IPS-20b (cell line): Measurements from ENCODE around the gene DIAPH2.
"Not testable (repeated sequence)": the region's sequence is repeated elsewhere in the genome, so short reads cannot be mapped to it uniquely, and the experiment has no call there.

Source experiments
- H3K27ac ChIP-seq: one replicate; pipeline ENCODE4 v1.5.1; 2013; ENCODE audit warnings: low read length
- H3K27me3 ChIP-seq: 2 replicates; pipeline ENCODE4 v1.6.1; 2013; ENCODE audit warnings: mild to moderate bottlenecking, low read length, inconsistent platforms; ENCODE audit not compliant: insufficient read depth
- H3K36me3 ChIP-seq: 2 replicates; pipeline ENCODE4 v1.6.1; 2013; ENCODE audit warnings: low read depth, mild to moderate bottlenecking, inconsistent platforms, low read length, moderate library complexity; ENCODE audit not compliant: insufficient read depth
- H3K4me1 ChIP-seq: 2 replicates; pipeline ENCODE4 v1.6.1; 2013; ENCODE audit warnings: mild to moderate bottlenecking, control low read depth, inconsistent platforms, low read length, moderate library complexity; ENCODE audit not compliant: insufficient read depth
- H3K4me3 ChIP-seq: 2 replicates; pipeline ENCODE4 v1.5.1; 2013; ENCODE audit warnings: mild to moderate bottlenecking, low read length, inconsistent platforms
- H3K9ac ChIP-seq: 2 replicates; pipeline ENCODE4 v1.6.1; 2013; ENCODE audit warnings: low read depth, mild to moderate bottlenecking, inconsistent platforms, low read length, moderate library complexity
- H3K9me3 ChIP-seq: 2 replicates; pipeline ENCODE4 v1.6.1; 2013; ENCODE audit warnings: mild to moderate bottlenecking, low read depth, low read length, inconsistent platforms; ENCODE audit not compliant: insufficient read depth

DIAPH2 gene

GRCh38 chrX:96693407-96693806 lies 8.8 kb downstream of the DIAPH2 start:
- Histone ChIP-seq H3K4me3 (no peak overlapping the region), H3K4me1 (peaks cover 9% of the 10 kb centered on the region; the same call in 1 of the 2 replicates), H3K27me3 (no peaks in the 10 kb centered on the region)

GRCh38 chrX:96696462-96696861 lies 11.8 kb downstream of the DIAPH2 start:
- Histone ChIP-seq H3K27ac (no peak overlapping the region), H3K27me3 (no peaks in the 10 kb centered on the region), H3K9me3 (no peaks in the 10 kb centered on the region), H3K4me1 (no peaks in the 10 kb centered on the region; the same call in 1 of the 2 replicates), H3K9ac (no peak overlapping the region), H3K36me3 (no peaks in the 10 kb centered on the region), H3K4me3 (no peak overlapping the region)

More at GRCh38 chrX:96693407-96693806, 8.8 kb downstream of the DIAPH2 start:
- no peaks in the 10 kb centered on the region for H3K9me3 ChIP-seq
- H3K36me3 ChIP-seq = no peaks in the 10 kb centered on the region
- H3K9ac ChIP-seq = no peak overlapping the region
- H3K27ac ChIP-seq = no peak overlapping the region

GRCh38 chrX:96700625-96701024 lies 16.0 kb downstream of the DIAPH2 start:
- Histone ChIP-seq H3K9ac (no peak overlapping the region), H3K4me3 (no peak overlapping the region), H3K27me3 (no peaks in the 10 kb centered on the region), H3K27ac (no peak overlapping the region), H3K36me3 (no peaks in the 10 kb centered on the region), H3K9me3 (no peaks in the 10 kb centered on the region), H3K4me1 (no peaks in the 10 kb centered on the region)

GRCh38 chrX:96703379-96703778 lies 18.7 kb downstream of the DIAPH2 start:
- Histone ChIP-seq H3K4me3 (no peak overlapping the region), H3K27ac (no peak overlapping the region), H3K4me1 (no peaks in the 10 kb centered on the region; the same call in 1 of the 2 replicates), H3K9me3 (no peaks in the 10 kb centered on the region), H3K27me3 (no peaks in the 10 kb centered on the region), H3K36me3 (no peaks in the 10 kb centered on the region), H3K9ac (no peak overlapping the region)

DNA sequence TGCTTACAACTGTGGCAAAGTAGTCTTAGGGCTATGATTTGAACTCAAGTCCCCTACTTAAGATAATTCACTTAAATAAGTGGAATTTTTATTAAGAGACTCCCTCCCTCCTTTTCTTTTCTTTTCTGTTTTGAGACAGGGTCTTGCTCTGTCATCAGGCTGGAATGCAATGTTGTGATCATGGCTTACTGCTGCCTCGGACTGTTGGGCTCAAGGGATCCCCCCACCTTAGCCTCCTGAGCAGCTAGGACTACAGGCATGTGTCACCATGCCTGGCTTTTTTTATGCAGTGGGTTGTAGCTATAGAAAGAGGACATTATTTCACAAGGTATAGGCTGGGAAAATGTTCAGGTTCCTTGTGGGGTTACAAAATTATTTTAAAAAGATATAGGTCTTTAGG lies 19.2 kb downstream of the DIAPH2 start:
- H3K9me3 ChIP-seq = no peaks in the 10 kb centered on the region
- H3K4me1 ChIP-seq = no peaks in the 10 kb centered on the region; the same call in 1 of the 2 replicates
- H3K36me3 ChIP-seq = no peaks in the 10 kb centered on the region
- no peak overlapping the region for H3K27ac ChIP-seq
- H3K27me3 ChIP-seq = no peaks in the 10 kb centered on the region
- no peak overlapping the region for H3K4me3 ChIP-seq
- H3K9ac ChIP-seq = no peak overlapping the region

DNA sequence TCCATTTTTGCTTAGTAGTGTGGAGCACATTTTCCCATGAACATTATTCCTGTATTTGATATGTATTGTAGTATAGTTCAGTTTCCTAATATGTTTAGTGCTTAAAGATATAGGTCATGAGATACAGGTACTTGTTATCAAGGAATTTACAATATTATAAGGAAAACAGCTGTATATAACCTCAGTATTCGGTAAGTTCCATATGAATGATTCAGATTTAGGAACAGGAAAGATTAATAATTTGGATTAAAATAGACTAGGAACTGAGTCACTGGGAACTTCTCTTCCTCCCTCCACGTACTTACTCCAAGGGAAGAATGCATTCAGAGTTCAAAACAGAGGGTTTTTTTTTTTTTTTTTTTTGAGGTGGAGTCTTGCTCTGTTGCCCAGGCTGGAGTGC lies 20.0 kb downstream of the DIAPH2 start:
- Histone ChIP-seq H3K36me3 (no peaks in the 10 kb centered on the region), H3K27me3 (no peaks in the 10 kb centered on the region), H3K4me3 (no peak overlapping the region), H3K9ac (no peak overlapping the region), H3K27ac (no peak overlapping the region), H3K4me1 (peaks cover 1% of the 10 kb centered on the region; the same call in 1 of the 2 replicates), H3K9me3 (no peaks in the 10 kb centered on the region)

DNA sequence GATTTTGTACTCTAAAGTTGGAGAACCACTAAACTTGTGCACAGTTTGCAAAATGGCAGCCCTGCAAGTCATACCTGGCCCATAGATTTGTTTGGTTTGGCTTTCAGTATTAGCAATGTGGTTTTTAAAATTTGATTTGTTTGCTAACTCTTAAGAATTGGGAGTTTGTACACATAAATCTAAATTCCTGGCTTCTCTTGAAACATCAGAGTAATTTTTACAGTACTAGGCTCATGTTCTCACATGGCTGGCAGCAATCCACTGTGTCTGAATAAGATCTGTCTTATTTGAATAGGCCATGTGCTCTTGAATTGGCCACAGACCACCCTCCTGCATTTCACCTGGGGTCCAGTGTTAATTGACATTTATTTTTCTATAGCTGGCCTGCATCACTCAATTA lies 21.3 kb downstream of the DIAPH2 start:
- Histone ChIP-seq H3K27me3 (no peaks in the 10 kb centered on the region), H3K9ac (no peak overlapping the region), H3K9me3 (no peaks in the 10 kb centered on the region), H3K4me3 (no peak overlapping the region), H3K36me3 (no peaks in the 10 kb centered on the region), H3K4me1 (peaks cover 4% of the 10 kb centered on the region; the same call in 1 of the 2 replicates), H3K27ac (no peak overlapping the region)

DNA sequence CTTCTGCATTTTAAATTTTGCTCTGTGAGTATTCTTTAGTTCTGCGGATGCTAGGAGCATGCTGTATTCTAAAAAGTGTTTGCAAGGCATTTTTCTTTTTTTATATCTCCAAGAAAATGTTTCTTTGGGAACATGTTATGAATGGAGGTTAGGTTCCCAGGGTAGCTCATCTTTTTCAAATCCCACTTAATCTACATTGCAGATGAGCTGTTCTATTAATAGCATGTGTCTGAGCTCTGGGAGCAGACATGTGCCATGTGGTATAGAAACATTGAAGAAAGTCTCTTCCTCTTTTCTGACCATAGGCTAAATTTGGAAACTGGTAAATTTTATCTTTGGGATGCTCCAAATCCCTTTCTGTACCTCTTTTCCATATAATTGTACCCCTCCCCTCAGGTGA lies 23.2 kb downstream of the DIAPH2 start:
- Histone ChIP-seq H3K36me3 (no peaks in the 10 kb centered on the region), H3K4me1 (peaks cover 4% of the 10 kb centered on the region; the same call in 1 of the 2 replicates), H3K27ac (no peak overlapping the region), H3K27me3 (no peaks in the 10 kb centered on the region), H3K4me3 (no peak overlapping the region), H3K9me3 (no peaks in the 10 kb centered on the region), H3K9ac (no peak overlapping the region)

- Histone ChIP-seq H3K4me3 (0 out of 2 replicates have a peak overlapping the region, but pooled peaks have one; percentile 22), H3K36me3 (no peaks in the 10 kb centered on the region), H3K9ac (no peak overlapping the region), H3K27me3 (no peaks in the 10 kb centered on the region), H3K9me3 (no peaks in the 10 kb centered on the region), H3K27ac (no peak overlapping the region), H3K4me1 (peaks cover 4% of the 10 kb centered on the region; the same call in 1 of the 2 replicates)
Observed at GRCh38 chrX:96710031-96710430, 25.4 kb downstream of the DIAPH2 start.

DNA sequence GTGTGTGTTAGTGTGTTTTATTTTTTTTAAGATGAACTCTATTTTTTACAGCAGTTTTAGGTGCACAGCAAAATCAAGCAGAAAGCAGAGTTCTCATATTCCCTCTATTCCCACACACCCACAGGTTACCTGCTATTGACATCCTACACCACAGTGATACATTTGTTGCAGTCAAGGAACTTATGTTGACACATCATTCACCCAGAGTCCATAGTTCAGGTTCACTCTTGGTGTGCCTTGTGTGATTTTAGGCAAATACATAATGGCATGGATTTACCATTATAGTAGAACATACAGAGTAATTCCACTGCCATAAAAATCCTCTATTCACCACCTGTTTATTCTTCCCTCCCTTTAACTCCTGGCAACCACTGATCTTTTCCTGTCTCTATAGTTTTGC lies 28.7 kb downstream of the DIAPH2 start:
- no peaks in the 10 kb centered on the region for H3K27me3 ChIP-seq
- H3K9ac ChIP-seq = no peak overlapping the region
- H3K4me1 ChIP-seq = peaks cover 4% of the 10 kb centered on the region; the same call in 1 of the 2 replicates
- no peak overlapping the region for H3K4me3 ChIP-seq
- no peaks in the 10 kb centered on the region for H3K9me3 ChIP-seq
- H3K27ac ChIP-seq = no peak overlapping the region
- no peaks in the 10 kb centered on the region for H3K36me3 ChIP-seq

- not testable (repeated sequence) for H3K27ac ChIP-seq
Observed at GRCh38 chrX:96714393-96714792, 29.8 kb downstream of the DIAPH2 start.

GRCh38 chrX:96715481-96715880 lies 30.8 kb downstream of the DIAPH2 start:
- no peak overlapping the region for H3K4me3 ChIP-seq
- no peaks in the 10 kb centered on the region for H3K9me3 ChIP-seq

More at GRCh38 chrX:96714393-96714792, 29.8 kb downstream of the DIAPH2 start:
- not testable (repeated sequence) for H3K4me3 ChIP-seq, H3K4me1 ChIP-seq, H3K9me3 ChIP-seq, H3K27me3 ChIP-seq, H3K36me3 ChIP-seq, H3K9ac ChIP-seq

More at GRCh38 chrX:96715481-96715880, 30.8 kb downstream of the DIAPH2 start:
- no peak overlapping the region for H3K9ac ChIP-seq
- no peak overlapping the region for H3K27ac ChIP-seq
- H3K4me1 ChIP-seq = no peaks in the 10 kb centered on the region
- no peaks in the 10 kb centered on the region for H3K27me3 ChIP-seq
- H3K36me3 ChIP-seq = no peaks in the 10 kb centered on the region
